GM21390 (cell line): ENCODE results near the gene TALDO1.

ENCODE experiments used
- ATAC-seq: cut with Tn5 transposase; IDR thresholded peaks from one replicate; pipeline ENCODE4 v1.9.1; 2021; ENCODE audit not compliant: unreplicated experiment

Gene TALDO1

GRCh38 chr11:714436-714835 lies 32.8 kb upstream of the TALDO1 start:
- no peak for ATAC-seq

- ATAC-seq = no peak
Observed at GRCh38 chr11:719214-720016, 27.8 kb upstream of the TALDO1 start.

- no peak for ATAC-seq
Observed at GRCh38 chr11:720017-720641, 27.1 kb upstream of the TALDO1 start.

GRCh38 chr11:720642-721246 lies 26.5 kb upstream of the TALDO1 start:
- ATAC-seq = no peak

- no peak for ATAC-seq
Observed at GRCh38 chr11:721247-721740, 26.0 kb upstream of the TALDO1 start.

GRCh38 chr11:721741-722345 lies 25.4 kb upstream of the TALDO1 start:
- ATAC-seq = no peak

GRCh38 chr11:722346-722811 lies 24.9 kb upstream of the TALDO1 start:
- ATAC-seq = no peak

- ATAC-seq = no peak
Observed at GRCh38 chr11:723120-723883, 24.0 kb upstream of the TALDO1 start.

- ATAC-seq = no peak
Observed at GRCh38 chr11:724049-724777, 23.1 kb upstream of the TALDO1 start.

GRCh38 chr11:724778-725386 lies 22.4 kb upstream of the TALDO1 start:
- ATAC-seq = no peak

- ATAC-seq = no peak
Observed at GRCh38 chr11:725624-726202, 21.6 kb upstream of the TALDO1 start.

- no peak for ATAC-seq
Observed at GRCh38 chr11:726278-727220, 20.7 kb upstream of the TALDO1 start.

- ATAC-seq = no peak
Observed at GRCh38 chr11:727281-727701, 20.0 kb upstream of the TALDO1 start.

- no peak for ATAC-seq
Observed at GRCh38 chr11:727859-728748, 19.2 kb upstream of the TALDO1 start.

GRCh38 chr11:728901-729491 lies 18.3 kb upstream of the TALDO1 start:
- no peak for ATAC-seq

- ATAC-seq = no peak
Observed at GRCh38 chr11:729492-730074, 17.7 kb upstream of the TALDO1 start.
